CD4-positive, alpha-beta T cell treated with Interleukin-1 beta for 1 hour (primary cell): Measurements from ENCODE around the gene FGF11.

ENCODE experiments used
- DNase-seq, 2 donors: peaks; one replicate each; pipeline ENCODE4 v3.0.0-alpha.2; 2020 to 2022

Gene FGF11

DNA sequence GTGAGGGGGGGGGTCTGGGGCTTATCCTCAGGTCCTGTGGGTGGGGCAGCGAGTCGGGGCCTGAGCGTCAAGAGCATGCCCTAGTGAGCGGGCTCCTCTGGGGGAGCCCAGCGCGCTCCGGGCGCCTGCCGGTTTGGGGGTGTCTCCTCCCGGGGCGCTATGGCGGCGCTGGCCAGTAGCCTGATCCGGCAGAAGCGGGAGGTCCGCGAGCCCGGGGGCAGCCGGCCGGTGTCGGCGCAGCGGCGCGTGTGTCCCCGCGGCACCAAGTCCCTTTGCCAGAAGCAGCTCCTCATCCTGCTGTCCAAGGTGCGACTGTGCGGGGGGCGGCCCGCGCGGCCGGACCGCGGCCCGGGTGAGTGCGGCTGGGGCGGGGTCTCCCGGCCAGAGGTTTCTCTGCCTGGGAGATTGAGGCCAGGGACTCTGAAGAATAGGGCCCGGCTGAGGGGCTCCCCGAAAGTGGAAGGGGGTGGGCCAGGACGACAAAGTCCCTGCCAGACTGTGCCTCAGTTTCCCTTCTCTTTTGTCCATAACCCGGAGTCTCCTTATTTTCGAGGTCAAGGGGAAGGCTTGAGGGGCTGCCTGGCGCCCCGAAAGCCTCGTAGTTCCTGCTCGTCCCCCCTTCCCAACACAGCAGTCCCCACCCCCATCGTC, at the start of gene FGF11:
TSS of gene FGF11 (plus strand) at position 51 of the 651 bp plus-strand sequence. CDS start at position 160, 109 bp downstream.
- DNase-seq = no peak

DNA sequence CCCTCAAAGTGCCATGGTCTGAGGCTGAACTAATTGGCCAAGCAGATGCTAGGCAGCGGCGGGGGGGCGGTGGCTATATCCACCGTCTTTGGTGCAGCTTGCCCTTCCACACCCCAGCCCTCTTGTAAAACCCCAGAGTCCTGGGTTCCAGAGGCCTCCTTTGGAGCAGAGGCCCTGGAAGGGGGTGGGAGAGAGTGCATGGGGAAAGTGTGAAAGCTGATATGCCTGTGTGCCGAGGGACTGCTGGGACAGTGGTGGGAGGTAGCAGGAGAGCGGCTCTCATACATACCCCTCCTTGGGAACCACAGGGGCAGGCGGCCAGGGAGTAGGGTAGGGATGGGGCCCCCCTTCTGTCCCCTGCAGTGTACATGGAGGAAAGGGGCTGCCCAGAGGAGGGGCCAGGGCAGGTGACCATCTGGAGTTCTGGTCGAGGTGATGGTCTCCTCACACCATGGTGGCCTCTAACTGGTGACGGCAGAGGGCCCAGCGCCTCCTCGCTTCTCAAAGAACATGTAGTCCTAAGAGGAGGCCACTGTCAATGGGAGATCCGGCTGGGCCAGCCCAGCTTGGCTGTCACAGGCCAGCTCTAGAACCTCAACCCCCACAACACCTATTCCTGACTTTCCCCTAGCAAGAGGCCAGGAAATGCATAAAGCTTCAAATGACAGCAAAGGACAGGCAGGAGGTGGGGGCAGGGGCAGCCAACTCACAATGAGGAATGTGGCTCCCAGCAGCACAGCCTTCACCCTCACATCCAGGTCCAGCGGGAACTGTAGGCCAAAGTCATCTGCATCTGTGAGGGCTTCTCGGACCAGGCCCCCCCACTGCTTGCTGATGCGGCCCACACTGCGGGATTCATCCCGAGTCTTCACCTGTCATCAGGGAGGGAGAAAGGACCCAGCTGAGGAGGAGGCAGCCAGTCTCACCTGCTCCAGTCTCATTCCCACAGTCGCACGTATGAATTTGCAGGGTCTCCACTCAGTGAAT, 49.1 kb upstream of the FGF11 start:
- no peak for DNase-seq

DNA sequence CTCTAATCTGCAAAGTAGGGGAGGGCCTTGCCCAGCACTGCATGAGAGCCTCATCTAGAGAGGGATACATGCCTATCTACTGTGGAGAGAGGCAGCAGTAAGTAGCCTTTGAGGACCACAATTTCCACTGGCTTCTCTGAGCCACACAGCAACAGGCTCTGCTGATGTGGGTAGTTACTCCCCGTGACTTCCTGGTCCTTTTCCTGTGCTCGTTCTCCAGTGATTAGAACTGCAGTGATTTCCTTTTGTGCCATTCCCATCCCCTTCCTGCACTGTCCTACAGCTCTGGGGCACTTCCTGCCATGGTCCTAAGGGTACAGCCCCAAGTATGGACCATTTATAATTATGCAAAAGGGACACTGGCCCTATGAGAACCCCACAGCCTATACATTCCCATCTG, 48.0 kb upstream of the FGF11 start:
- no peak for DNase-seq

DNA sequence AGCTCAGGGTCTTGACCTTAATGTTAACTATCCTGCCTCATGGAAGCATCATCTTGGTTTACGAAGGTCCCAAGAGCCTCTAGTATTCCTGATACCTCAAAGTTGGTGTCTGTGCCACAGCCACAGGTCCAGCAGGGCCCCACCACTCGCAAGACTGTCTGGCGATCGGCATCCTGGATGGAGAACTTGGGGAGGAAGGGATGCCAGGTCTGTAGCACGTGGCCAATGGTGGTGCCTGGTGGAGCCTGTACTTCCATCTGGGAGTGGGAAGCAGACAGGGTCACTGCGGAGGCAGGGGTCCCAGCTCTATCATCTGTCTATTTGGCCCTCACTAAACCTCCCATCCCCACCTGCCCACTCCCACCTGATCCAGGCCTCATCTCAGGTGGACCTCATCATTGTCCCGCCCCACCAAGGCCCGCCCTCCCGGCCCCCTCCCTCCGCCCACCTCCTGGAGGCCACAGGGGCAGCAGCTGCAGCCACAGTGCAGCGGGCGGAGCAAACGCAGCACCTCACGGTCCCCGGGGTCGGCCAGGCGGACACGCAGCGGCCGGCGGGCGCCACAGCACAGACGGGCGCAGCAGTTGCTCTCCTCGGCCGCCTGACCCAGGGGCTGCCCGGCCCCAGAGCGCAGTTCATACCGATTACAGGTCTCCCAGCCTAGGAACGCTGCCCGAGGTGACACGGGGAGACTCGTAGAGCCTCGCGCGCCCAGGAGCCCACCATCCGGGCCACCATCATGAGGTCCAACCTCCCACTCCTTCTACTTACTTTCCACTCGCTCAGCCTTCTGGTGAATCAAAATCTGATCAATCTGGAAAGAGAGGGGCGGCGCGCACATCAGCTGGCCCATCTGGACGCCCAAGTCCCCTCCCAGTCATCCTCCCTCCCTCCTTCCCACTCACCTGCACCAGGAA, 46.4 kb upstream of the FGF11 start:
- no peak for DNase-seq

DNA sequence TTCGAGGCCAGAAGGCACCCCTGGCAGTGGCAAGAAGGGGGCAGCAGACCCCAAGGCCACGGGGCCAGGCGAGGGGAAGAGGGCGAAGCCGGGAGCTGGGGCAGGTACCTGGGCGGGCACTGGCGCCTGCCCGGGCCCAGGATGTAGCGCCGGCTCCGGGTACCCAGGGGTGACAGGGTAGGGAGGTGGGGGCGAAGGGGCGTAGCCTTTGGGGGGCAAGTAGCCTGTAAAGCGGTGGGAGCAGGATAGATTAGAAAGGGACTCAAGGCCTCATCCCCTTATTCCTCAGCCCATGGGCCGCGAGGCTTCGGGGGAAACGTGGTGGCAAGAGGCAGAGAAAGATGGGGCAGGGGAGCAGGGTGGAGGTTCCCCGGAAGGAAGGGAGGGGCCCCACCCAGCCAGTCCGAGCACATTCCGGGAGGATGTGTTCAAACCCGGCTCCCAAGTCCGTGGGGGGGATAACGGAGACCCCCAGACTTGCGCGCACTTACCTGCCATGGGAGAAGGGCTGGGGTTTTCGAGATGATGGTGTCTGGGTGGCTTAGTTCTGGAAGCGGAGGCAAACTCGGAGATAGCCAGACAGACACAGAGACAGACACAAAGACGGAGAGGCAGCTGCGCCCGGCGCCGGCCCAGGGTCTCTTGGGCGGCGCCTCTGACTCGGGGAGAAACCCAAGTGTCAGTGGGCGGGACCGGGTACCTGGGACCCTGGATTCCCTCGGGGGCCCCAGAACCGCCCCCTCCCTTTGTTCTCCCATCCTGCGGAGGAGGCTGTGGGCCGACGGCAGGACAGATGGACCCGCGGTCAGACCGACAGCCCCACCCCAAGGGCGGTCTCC, 45.5 kb upstream of the FGF11 start:
- DNase-seq = peak; percentile 81 to 82

DNA sequence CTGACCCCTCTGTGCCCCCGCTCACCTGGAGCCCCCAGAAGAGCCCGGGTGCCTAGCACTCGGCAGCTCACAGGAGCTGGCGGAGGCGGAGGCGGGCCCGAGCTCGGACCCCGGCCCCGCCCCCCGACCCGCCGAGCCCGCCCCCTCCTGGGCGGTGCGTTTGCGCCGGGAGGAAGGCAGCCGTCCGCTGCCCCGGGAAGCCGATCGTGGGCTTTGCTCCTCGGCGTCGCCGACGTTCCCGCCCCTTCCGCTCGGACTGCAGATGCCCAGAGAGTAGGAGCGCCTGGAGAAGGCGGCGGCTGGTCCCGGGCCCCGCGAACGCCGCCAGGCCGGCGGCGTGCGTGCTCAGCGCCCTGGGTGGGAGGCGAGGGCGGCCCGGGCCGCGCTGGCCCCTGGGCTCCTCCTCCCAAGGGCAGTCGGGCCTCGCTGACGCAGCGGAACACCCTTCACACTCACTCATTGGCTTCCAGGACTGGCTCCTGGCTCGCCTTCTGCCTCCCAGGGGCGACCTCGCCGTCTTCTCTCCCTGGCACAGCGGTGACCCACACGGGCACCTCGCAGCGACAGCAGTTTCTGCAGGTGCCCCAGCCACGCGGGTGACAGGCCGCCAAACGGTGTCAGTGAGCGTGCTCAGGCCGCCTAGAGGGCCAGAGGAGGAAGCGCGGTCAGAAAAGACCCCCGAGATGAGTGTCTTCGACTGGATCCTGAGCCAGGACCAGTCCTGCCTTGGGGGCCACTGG, 44.7 kb upstream of the FGF11 start, which contains the start of gene PLSCR3:
TSS of gene PLSCR3 (minus strand) at position 74 of the 740 bp plus-strand sequence. CDS start 415 bp downstream, outside the sequence.
- peak; percentile 83 to 85 for DNase-seq

DNA sequence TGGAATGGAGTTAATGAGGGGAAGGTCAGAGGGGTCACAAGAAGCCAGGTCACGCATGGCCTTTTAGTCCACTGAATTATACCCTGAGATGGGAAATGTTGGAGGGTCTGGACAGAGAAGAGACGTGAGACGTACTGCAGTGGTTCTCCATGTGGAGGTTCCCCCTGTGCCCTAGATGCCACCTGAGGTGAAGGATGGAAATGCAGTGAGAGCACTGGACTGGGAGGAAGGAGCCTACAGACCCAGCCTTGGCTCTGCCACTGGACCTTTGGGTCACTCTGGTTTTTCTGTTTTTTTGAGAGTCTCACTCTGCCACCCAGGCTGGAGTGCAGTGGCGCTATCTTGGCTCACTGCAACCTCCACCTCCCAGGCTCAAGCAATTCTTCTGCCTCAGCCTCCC, 43.2 kb upstream of the FGF11 start:
- no peak for DNase-seq

DNA sequence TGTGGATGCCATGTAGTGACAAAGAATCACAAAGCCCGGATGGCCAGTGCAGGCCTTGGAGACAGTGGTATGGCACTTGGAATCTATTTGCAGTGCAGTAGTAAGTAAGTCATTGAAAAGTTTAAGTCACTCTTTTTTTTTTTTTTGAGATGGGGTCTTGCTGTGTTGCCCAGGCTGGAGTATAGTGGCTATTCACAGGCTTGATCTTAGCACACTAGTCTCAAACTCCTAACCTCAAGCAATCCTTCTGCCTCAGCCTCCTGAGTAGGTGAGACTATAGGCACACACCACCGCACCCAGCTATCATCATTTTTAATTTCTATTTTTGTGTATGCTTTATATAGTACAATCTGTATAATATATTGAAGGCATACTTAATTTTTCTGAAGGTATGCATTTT, 40.7 kb upstream of the FGF11 start:
- no peak for DNase-seq

DNA sequence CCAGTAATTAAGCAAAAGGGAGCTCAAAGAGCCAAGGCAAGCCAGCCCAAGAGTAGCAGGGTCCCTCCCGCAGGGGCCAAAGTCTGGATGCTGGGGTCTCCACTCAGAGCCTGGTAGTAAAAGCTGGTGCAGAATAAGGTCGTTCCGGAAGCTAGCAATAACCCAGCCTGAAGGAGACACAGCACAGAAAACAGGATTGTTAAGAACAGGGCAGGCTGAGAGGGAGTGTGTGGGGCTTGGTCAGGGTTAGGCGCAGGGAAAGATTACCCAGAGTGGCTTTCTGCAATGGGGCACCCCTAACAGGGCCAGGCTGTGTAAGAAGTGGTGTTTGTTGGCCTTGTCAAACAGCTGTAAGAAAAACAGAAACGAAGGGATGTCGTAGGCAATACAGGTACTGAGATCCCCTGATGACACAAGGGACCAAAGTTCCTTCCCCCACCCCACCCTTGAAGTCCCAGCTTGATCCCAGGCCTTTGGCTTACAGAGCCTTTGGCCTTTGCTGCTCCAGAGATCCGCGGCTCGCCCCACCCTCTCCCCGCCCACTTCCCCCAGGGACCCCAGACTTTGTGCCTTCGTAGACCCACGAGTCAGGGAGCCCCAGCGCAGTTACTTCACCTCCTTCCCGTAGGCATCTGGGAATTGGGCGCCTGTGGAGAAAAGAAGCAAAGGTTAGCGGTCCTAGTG, 36.1 kb upstream of the FGF11 start:
- DNase-seq = peak; percentile 25 to 27

DNA sequence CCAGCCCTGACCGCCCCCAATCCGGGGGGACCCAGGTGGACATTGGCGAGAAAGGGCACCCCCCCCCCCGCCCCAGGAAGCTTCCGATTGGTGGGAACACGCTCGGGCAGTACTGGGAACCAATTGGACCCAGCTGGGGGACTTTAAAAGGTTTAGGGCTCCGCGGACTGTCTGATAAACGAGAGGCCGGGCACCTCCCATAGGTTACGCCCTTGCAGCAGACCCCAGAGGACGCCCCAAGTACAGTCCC, 35.7 kb upstream of the FGF11 start:
- no peak for DNase-seq

DNA sequence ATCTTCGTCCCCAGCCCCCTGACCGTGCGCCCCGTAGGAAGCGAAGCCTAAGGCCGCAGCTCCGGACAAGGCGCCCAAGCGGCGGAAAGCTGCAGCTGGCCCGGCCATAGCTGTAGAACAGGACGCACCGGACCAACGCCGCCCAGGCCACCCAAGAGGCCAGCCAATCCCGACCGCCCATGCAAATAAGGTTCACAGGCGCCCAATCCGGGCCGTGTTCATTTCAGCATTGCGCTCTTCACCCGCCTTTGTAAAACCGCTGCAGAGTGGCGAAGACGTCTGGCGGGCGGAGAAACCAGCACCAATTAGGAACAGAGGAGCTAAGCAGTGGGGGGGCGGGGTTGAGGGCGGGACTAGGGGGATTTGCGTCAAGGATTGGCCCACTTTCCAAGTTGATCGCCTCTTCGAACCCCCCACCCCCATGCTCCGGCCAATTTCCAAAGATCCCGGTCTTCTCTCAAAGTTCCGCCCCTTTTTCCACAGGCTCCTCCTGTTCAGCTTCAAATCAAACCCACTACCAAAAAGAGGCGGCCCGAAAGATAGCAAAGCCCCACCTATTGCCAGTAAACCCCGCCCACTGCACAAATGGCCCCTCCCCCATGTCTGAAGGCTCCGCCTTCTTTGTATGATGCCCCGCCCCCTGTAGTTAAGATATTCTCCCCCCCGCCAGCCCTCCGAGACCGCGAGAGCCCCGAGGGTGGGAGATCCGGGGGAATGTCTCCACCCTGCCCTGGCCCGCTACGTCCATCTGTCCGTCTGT, 35.2 kb upstream of the FGF11 start, which contains the start of gene TMEM256:
TSS of gene TMEM256 (minus strand) at position 121 of the 760 bp plus-strand sequence. CDS start at position 108, 13 bp downstream.
- peak; percentile 97 for DNase-seq

DNA sequence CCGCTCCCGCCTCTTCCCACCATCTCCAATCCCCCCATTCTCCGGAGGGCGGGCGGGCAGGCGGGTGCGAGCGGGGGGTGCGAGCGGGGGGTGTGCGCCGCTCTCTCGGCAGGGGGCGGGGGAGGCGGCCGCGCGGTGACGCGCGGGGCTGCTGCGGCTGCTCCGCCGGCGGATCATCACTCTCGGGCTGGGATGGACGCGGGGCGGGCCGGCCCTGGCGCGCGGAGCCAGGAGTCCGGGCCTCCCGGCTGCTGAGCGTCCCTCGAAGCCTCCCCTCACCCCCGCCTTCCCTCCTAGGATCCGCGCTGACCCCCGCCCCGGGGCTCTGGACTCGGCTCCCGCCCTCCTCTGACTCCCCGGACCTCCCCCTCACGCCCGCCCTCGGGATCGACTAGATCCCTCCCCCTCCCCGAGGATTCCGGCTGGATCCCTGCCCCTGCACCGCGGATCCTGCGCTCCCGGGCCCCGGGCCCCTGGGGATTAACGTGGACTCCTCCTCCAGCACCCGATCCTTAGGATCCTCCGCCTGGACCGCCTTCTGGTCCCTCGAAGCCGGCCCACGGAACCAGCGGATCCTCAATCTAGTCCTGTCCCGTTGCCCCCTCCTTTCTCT, 34.5 kb upstream of the FGF11 start:
- DNase-seq = peak; percentile 77 to 78

DNA sequence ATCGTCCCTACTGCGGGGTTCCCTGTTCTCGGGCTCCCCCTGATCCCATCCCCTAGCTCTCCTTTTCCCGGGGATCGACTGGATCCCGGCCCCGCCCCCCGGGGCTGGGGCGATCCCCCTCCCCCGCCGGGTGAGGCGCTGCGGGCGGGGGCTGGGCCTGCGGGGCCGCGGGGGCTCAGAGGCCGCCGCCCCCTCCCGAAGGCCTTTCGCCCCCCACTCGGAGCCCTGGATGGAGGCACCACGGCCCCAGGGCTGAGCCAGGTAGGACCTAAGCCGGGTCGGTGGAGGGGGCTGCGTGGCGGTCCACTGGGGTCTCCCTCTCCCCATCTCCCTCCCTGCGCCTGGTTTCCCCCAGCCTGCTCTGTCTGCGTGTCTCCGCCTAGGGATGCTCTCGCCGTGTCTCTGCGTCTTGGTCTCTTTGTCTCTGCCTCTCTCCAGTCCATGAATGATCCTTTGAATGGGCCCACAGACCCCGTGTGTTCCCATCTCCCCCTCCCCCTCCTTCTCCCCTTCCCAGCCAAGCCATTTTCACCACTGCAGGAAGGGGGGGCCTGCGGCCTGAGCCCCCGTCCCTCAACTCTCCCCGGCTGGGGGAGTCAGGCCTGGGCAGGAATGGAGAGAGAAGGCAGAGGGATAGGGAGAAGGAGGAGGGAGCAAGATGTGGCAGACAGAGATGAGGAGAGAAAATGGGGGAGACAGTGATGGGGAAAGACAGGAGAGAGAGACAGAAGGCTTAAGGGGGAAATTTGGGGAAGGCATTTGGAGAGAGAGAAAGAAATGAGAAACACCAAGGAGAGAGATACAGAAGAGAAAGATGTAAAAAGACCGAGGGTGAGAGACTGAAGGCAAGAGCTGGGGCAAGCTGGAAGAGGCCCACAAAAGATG, 33.7 kb upstream of the FGF11 start:
- DNase-seq = no peak

DNA sequence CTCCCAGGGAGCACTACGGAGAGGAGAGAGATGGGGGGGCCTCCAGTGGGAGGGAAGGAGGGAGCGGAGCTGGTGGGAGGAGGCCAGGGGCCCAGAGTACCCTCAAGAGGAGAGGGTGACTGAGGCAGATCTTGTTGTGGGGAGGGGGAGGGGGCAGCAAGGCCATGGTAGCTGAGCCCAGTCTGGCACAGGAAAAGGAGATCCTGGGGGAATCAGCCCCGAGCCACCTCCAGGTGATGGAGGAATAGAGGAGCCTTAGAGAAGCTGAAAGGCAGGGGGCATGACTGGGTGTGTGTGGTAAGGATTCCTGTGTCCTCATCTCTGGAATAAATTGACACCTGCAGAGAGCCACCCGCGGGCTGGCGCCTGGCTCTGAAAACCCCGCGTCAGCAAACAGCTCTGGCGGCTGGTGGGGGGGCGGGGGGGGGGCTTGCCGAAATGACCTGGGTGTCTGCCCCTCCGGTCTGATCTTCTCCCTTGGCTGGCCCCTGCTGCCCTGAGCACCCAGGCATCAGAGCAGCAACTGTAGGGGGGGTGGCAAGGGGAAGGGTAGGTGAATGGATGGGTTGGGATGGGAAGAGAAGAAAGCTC, 33.0 kb upstream of the FGF11 start:
- no peak for DNase-seq

DNA sequence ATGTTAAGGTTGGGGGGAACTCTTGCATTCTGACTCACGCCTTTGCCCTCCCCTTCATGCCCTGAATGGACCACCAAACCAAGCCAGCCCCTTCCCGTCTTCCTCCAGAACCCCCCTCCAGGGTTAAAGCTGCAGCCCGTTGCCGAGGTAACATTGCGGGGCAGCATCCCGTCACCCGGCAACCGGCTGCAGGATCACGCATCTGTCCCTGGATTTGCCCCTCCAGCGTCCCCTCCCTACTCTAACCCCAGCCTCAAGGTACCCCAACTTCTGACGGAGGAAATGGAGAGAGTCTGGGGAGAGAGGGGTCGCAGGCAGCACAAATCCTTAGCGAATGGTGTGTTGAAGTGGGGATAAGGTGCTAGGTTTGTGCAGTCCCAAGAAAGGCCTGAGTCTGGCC, 32.2 kb upstream of the FGF11 start:
- DNase-seq = no peak

DNA sequence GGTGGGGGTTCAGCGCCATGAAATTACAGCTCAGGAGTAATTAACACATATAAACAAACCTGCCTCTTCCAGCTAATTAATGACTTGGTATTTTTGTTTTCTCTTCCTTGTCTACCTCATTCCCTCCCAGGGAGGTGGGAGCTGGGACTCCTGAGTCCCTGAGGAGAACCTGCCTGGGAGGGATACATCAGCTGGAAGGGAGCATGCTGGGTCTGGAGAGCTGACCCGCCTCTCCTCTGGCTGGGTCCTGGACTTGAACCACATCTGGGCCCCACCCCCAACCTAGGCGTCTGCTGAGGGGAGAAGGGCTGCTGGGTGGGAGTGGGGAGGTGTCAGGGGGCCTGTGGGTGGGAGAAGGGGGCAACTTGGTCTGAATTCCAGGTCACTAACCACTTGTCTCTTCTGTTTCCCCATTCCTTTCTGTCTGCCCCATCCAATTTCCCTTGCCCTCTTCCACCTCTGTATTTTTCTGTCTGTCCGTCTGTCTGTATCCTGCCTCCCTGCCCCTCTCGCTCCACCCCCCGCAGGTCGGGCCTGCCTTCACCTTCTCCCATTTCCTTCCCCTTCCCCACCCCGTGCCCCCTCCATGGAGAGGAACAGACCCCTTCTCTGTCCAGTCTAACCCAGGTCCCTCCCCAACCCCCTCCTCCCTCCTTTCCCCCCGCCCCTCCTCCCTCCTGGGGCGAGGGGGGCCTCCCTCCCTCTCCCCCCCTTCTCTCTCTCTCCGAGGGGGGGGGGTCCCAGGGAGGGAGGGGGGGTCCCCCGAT, 31.6 kb upstream of the FGF11 start, which contains the start of gene NLGN2:
TSS of gene NLGN2 (plus strand) at position 361 of the 767 bp plus-strand sequence. CDS start 411 bp downstream, outside the sequence.
- no peak for DNase-seq

DNA sequence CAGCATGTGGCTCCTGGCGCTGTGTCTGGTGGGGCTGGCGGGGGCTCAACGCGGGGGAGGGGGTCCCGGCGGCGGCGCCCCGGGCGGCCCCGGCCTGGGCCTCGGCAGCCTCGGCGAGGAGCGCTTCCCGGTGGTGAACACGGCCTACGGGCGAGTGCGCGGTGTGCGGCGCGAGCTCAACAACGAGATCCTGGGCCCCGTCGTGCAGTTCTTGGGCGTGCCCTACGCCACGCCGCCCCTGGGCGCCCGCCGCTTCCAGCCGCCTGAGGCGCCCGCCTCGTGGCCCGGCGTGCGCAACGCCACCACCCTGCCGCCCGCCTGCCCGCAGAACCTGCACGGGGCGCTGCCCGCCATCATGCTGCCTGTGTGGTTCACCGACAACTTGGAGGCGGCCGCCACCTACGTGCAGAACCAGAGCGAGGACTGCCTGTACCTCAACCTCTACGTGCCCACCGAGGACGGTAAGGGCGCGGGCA, 31.0 kb upstream of the FGF11 start:
- peak; percentile 46 to 52 for DNase-seq
